ENCODE measurements around the gene S100A14.
"Not testable (repeated sequence)": the region's sequence is repeated elsewhere in the genome, so short reads cannot be mapped to it uniquely, and the experiment has no call there.

The S100A14 gene

GRCh38 chr1:153597206-153597605 is 18.9 kb downstream of the S100A14 start:
- no peak overlapping the region for H3K4me2 ChIP-seq (ENCODE audit: low read length)
- no peaks in the 10 kb centered on the region for H3K36me3 ChIP-seq (ENCODE audit: control insufficient read depth in 1 of 2, insufficient read depth in 2 of 2, low read length in 2 of 2)
- no peak overlapping the region for H3K27ac ChIP-seq (ENCODE audit: low read depth, low read length)
- no peak overlapping the region for H3K14ac ChIP-seq (ENCODE audit: low read length)
- H3K23ac ChIP-seq (ENCODE audit: low read length): no peak overlapping the region
- no peak overlapping the region for H3K4ac ChIP-seq (ENCODE audit: low read depth, low read length)
- H4K12ac ChIP-seq (ENCODE audit: low read depth, low read length): no peak overlapping the region
- H2AK5ac ChIP-seq (ENCODE audit: low read length): no peak overlapping the region
- H2BK12ac ChIP-seq (ENCODE audit: low read length): no peak overlapping the region
- H4K91ac ChIP-seq (ENCODE audit: low read depth, low read length): no peak overlapping the region
- no peak overlapping the region for H3K18ac ChIP-seq (ENCODE audit: low read length)
- peaks cover 2% of the 10 kb centered on the region for H3K79me1 ChIP-seq (ENCODE audit: low read length)
- H4K8ac ChIP-seq (ENCODE audit: low read depth, low read length): no peak overlapping the region
- H3K27me3 ChIP-seq (ENCODE audit: insufficient read depth, low read length): no peaks in the 10 kb centered on the region
- H3K4me3 ChIP-seq (ENCODE audit: low read depth, low read length): no peak overlapping the region
- no peak overlapping the region for H2AFZ ChIP-seq (ENCODE audit: insufficient read depth, low read length, poor library complexity)
- H3K79me2 ChIP-seq (ENCODE audit: control insufficient read depth, insufficient read depth, low read length, poor library complexity): no peaks in the 10 kb centered on the region
- H2BK5ac ChIP-seq (ENCODE audit: low read depth, low read length, poor library complexity): no peak overlapping the region
- H3K9me3 ChIP-seq (ENCODE audit: insufficient read depth, low read depth, low read length): no peaks in the 10 kb centered on the region
- DNase-seq: peak; percentile 63 to 71
- no peak overlapping the region for H3K9ac ChIP-seq (ENCODE audit: low read length)
- no CpG with 5 or more reads among the region's 6 CpGs for WGBS (ENCODE audit: extremely low coverage, insufficient coverage, insufficient read length)
- no peak overlapping the region for H2BK120ac ChIP-seq (ENCODE audit: insufficient read depth, low read length, poor library complexity)
- H3K4me1 ChIP-seq (ENCODE audit: control insufficient read depth in 1 of 2, insufficient read depth in 2 of 2, low read length in 2 of 2): peaks cover 2 to 5% of the 10 kb centered on the region in 2 experiments

GRCh38 chr1:153592748-153593147 is 23.4 kb downstream of the S100A14 start:
- Histone ChIP-seq H2AFZ (ENCODE audit: insufficient read depth, low read length, poor library complexity) (no peak overlapping the region), H3K79me2 (ENCODE audit: control insufficient read depth, insufficient read depth, low read length, poor library complexity) (no peaks in the 10 kb centered on the region), H3K4me3 (ENCODE audit: low read depth, low read length) (no peak overlapping the region), H2BK12ac (ENCODE audit: low read length) (no peak overlapping the region), H3K9me3 (ENCODE audit: insufficient read depth, low read depth, low read length) (no peaks in the 10 kb centered on the region), H3K27ac (ENCODE audit: low read depth, low read length) (no peak overlapping the region), H3K4me1 (ENCODE audit: control insufficient read depth in 1 of 2, insufficient read depth in 2 of 2, low read length in 2 of 2) (peaks cover 0 to 1% of the 10 kb centered on the region in 2 experiments), H3K36me3 (ENCODE audit: control insufficient read depth in 1 of 2, insufficient read depth in 2 of 2, low read length in 2 of 2) (no peaks in the 10 kb centered on the region), H3K23ac (ENCODE audit: low read length) (no peak overlapping the region), H3K79me1 (ENCODE audit: low read length) (no peaks in the 10 kb centered on the region), H3K27me3 (ENCODE audit: insufficient read depth, low read length) (no peaks in the 10 kb centered on the region), H2AK5ac (ENCODE audit: low read length) (no peak overlapping the region), H3K18ac (ENCODE audit: low read length) (no peak overlapping the region), H3K14ac (ENCODE audit: low read length) (no peak overlapping the region), H3K4me2 (ENCODE audit: low read length) (no peak overlapping the region), H2BK5ac (ENCODE audit: low read depth, low read length, poor library complexity) (no peak overlapping the region), H4K8ac (ENCODE audit: low read depth, low read length) (no peak overlapping the region), H2BK120ac (ENCODE audit: insufficient read depth, low read length, poor library complexity) (no peak overlapping the region), H4K12ac (ENCODE audit: low read depth, low read length) (no peak overlapping the region), H4K91ac (ENCODE audit: low read depth, low read length) (no peak overlapping the region), H3K9ac (ENCODE audit: low read length) (no peak overlapping the region), H3K4ac (ENCODE audit: low read depth, low read length) (no peak overlapping the region)
- no CpG with 5 or more reads among the region's 4 CpGs for WGBS (ENCODE audit: extremely low coverage, insufficient coverage, insufficient read length)
- no peak for DNase-seq

GRCh38 chr1:153588482-153588881 is 27.6 kb downstream of the S100A14 start:
- Histone ChIP-seq H2BK12ac (ENCODE audit: low read length) (no peak overlapping the region), H4K91ac (ENCODE audit: low read depth, low read length) (no peak overlapping the region), H3K27me3 (ENCODE audit: insufficient read depth, low read length) (no peaks in the 10 kb centered on the region), H4K12ac (ENCODE audit: low read depth, low read length) (no peak overlapping the region), H2BK120ac (ENCODE audit: insufficient read depth, low read length, poor library complexity) (no peak overlapping the region), H3K36me3 (ENCODE audit: control insufficient read depth in 1 of 2, insufficient read depth in 2 of 2, low read length in 2 of 2) (no peaks in the 10 kb centered on the region), H3K9ac (ENCODE audit: low read length) (no peak overlapping the region), H3K79me2 (ENCODE audit: control insufficient read depth, insufficient read depth, low read length, poor library complexity) (no peaks in the 10 kb centered on the region), H3K4me1 (ENCODE audit: control insufficient read depth in 1 of 2, insufficient read depth in 2 of 2, low read length in 2 of 2) (peaks cover 4 to 10% of the 10 kb centered on the region in 2 experiments), H3K79me1 (ENCODE audit: low read length) (no peaks in the 10 kb centered on the region), H3K4ac (ENCODE audit: low read depth, low read length) (no peak overlapping the region), H3K14ac (ENCODE audit: low read length) (no peak overlapping the region), H2BK5ac (ENCODE audit: low read depth, low read length, poor library complexity) (no peak overlapping the region), H2AK5ac (ENCODE audit: low read length) (no peak overlapping the region), H3K23ac (ENCODE audit: low read length) (no peak overlapping the region), H3K18ac (ENCODE audit: low read length) (no peak overlapping the region), H3K9me3 (ENCODE audit: insufficient read depth, low read depth, low read length) (no peaks in the 10 kb centered on the region), H3K4me2 (ENCODE audit: low read length) (no peak overlapping the region), H3K27ac (ENCODE audit: low read depth, low read length) (no peak overlapping the region), H4K8ac (ENCODE audit: low read depth, low read length) (no peak overlapping the region), H3K4me3 (ENCODE audit: low read depth, low read length) (no peak overlapping the region), H2AFZ (ENCODE audit: insufficient read depth, low read length, poor library complexity) (no peak overlapping the region)
- no CpG with 5 or more reads among the region's 2 CpGs for WGBS (ENCODE audit: extremely low coverage, insufficient coverage, insufficient read length)
- DNase-seq: no peak

GRCh38 chr1:153588033-153588432 is 28.1 kb downstream of the S100A14 start:
- H4K91ac ChIP-seq (ENCODE audit: low read depth, low read length); H3K4me1 ChIP-seq (ENCODE audit: control insufficient read depth in 1 of 2, insufficient read depth in 2 of 2, low read length in 2 of 2); H2BK5ac ChIP-seq (ENCODE audit: low read depth, low read length, poor library complexity); H3K79me2 ChIP-seq (ENCODE audit: control insufficient read depth, insufficient read depth, low read length, poor library complexity); H3K79me1 ChIP-seq (ENCODE audit: low read length); H4K12ac ChIP-seq (ENCODE audit: low read depth, low read length); H2BK12ac ChIP-seq (ENCODE audit: low read length); H4K8ac ChIP-seq (ENCODE audit: low read depth, low read length); H3K23ac ChIP-seq (ENCODE audit: low read length); H2BK120ac ChIP-seq (ENCODE audit: insufficient read depth, low read length, poor library complexity); H3K36me3 ChIP-seq (ENCODE audit: control insufficient read depth in 1 of 2, insufficient read depth in 2 of 2, low read length in 2 of 2); H2AFZ ChIP-seq (ENCODE audit: insufficient read depth, low read length, poor library complexity); H3K9me3 ChIP-seq (ENCODE audit: insufficient read depth, low read depth, low read length); H3K27me3 ChIP-seq (ENCODE audit: insufficient read depth, low read length); H3K9ac ChIP-seq (ENCODE audit: low read length); H3K4ac ChIP-seq (ENCODE audit: low read depth, low read length); H3K27ac ChIP-seq (ENCODE audit: low read depth, low read length); H3K4me2 ChIP-seq (ENCODE audit: low read length); H2AK5ac ChIP-seq (ENCODE audit: low read length); H3K4me3 ChIP-seq (ENCODE audit: low read depth, low read length); H3K18ac ChIP-seq (ENCODE audit: low read length); H3K14ac ChIP-seq (ENCODE audit: low read length): not testable (repeated sequence)
- DNase-seq: peak; percentile 87 to 88
- WGBS (ENCODE audit: extremely low coverage, insufficient coverage, insufficient read length): no CpG with 5 or more reads among the region's 10 CpGs
